ENCODE results near the gene UTS2B.

Gene UTS2B

DNA sequence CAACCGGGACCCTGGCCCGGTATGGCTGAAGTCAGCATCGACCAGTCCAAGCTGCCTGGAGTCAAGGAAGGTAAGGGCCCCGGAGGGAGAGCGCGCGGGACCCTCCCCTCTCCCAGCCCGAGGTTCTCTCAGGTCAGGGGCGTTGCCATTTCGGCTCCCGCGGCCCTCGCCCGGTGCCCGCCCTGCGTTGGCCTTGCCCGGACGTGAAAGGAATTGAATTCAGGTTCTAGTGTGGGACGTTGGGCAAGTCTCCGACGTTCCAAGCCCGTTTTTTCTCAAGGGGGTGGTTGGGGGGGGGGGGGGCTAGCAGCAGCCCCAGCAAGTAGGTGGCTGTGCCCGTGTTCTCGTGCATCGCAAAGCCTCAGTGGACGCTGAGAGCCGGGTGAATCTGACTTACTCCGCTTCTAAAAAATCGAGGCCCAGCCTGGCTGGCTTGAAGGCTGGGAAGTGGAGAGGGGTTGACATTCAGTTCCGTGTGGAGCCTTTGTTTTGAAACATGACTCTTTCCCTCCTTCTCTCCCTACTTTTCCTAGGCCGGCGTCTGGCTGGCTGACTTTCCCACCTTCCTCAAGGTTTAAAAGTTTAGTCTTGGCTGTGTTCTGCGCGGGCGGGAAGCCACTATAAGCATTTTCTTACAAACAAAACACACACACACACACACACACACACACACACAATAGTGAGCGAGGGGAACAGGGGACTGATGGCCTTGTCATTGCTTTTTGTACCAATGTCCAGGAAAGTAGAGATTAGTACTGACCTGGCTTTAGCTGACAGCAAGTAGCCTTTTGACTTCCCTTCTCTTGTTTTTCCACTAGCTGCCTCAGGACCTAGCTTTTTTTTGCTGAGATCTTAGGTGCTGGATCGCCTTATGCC lies at the start of gene UTS2B:
Gene UTS2B (minus strand): TSS at position 873 of the 876 bp plus-strand sequence. CDS start 48,337 bp downstream, outside the sequence.
- DNase-seq, result peak; percentile 9

DNA sequence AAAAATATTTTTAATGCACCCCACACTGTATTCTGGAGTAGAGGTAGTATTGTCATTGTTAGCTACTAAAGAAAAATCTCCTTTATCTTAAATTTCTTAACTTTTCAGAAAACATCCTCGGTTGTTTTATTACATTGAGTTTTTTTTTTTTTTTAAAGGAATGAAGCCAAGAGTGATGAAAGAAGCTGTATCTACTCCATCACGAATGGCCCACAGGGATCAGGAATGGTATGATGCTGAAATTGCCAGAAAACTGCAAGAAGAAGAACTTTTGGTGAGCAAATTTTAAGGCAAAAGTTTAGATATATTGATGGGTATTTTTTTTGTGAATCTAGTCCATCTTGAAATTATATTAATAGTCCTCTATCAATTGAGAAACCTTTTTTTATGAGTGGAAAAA lies 49.7 kb upstream of the UTS2B start:
- DNase-seq, result no peak

DNA sequence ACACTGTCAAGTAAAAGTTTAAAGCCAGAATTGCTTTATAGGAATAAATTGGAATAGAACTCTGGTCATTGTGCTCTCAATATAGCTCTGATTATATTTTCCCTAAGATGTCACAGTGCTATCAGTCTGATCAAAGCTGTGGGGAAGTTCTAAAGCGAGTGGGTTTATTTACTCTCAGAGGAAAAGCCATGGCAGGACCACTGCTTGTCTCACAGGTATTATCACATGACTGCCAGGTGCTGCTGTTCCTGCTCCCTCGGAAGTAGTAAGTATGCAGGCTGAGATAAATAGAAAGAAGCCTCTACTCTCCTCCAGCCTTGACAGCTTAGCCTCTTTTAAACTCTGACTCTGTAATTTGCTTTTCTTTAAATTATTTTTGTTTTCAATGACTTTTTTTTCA lies 49.1 kb upstream of the UTS2B start:
- DNase-seq, result no peak

DNA sequence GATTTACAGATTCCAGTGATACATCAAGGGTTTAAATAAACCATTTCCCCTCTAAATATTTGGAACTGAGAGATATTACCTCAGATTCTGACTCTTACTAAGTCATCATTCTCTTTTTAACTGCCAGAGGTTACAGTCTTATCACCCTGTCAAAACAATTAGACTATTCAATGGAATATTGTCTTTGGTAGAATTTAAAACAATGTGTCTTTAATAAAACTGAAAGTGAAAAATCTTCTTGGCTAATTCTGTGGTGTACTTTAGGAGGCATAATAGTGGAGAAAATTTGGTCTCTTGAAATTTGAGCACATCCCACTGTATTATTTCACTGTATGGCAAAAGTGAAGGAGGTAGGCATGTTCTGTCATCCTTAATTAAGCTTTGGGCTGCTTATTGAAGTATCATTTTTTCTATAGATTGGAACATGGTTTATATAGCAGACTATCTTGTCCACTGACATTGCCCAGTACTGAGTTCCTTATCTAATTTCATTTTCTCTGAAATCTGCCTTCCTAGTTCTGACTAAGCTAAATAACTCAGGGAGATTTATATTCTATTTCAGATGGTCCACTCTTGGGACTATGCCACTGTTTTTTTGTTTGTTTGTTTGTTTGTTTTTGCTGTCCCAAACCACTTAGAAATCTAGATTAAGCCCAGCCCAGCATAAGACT lies 48.0 kb upstream of the UTS2B start:
- DNase-seq, result no peak

- DNase-seq, result no peak
These were observed 46.3 kb upstream of the UTS2B start for GRCh38 chr3:191376516-191377141.

GRCh38 chr3:191373327-191373726 lies 43.0 kb upstream of the UTS2B start:
- no peak for DNase-seq

GRCh38 chr3:191372122-191372521 lies 41.8 kb upstream of the UTS2B start:
- DNase-seq, result no peak

GRCh38 chr3:191369616-191370010 lies 39.3 kb upstream of the UTS2B start:
- DNase-seq, result no peak

GRCh38 chr3:191368755-191369615 lies 38.7 kb upstream of the UTS2B start:
- no peak for DNase-seq

GRCh38 chr3:191366675-191367074 lies 36.3 kb upstream of the UTS2B start:
- DNase-seq, result no peak

DNA sequence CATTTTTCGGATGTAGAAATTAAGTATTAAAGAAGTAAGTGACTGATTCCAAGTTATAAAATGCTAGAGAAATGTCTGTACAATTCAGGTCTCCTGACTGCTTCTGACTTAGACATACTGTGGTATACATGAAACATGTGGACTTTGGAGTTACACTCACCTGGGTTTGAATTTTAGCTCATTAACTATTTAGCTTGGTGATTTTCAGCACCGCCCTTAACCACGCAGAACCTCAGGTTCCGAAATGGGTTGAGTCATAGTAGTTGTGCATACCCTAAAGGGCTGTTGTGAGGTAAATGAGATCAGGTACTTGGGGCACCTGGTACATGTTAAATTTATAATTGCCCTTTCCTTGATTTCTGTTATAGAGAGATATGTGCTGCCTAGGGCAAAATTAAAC lies 32.9 kb upstream of the UTS2B start:
- no peak for DNase-seq

GRCh38 chr3:191362524-191363090 lies 32.3 kb upstream of the UTS2B start:
- DNase-seq, result no peak

- DNase-seq, result no peak
These were observed 31.7 kb upstream of the UTS2B start for GRCh38 chr3:191362037-191362436.

- no peak for DNase-seq
These were observed 31.1 kb upstream of the UTS2B start for GRCh38 chr3:191361456-191361855.

- DNase-seq, result no peak
These were observed 30.3 kb upstream of the UTS2B start for GRCh38 chr3:191360620-191361019.

- no peak for DNase-seq
These were observed 28.6 kb upstream of the UTS2B start for GRCh38 chr3:191358929-191359328.

DNA sequence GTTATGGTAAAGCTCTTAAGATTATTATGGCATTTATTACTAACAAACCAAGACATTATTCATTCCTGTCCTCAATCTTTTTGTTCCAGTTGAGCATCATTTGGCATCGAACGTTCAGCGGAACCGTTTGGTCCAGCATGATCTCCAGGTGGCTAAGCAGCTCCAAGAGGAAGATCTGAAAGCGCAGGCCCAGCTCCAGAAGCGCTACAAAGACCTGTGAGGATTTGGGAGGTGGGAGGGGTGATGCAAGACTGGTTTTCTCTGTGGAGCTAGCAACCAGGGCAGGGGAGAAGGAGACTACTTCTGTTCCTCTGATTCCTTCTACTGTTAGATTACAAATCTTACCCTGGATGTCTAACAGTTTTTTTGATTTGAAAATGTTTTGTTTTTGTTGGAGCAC lies 27.6 kb upstream of the UTS2B start:
- no peak for DNase-seq

DNA sequence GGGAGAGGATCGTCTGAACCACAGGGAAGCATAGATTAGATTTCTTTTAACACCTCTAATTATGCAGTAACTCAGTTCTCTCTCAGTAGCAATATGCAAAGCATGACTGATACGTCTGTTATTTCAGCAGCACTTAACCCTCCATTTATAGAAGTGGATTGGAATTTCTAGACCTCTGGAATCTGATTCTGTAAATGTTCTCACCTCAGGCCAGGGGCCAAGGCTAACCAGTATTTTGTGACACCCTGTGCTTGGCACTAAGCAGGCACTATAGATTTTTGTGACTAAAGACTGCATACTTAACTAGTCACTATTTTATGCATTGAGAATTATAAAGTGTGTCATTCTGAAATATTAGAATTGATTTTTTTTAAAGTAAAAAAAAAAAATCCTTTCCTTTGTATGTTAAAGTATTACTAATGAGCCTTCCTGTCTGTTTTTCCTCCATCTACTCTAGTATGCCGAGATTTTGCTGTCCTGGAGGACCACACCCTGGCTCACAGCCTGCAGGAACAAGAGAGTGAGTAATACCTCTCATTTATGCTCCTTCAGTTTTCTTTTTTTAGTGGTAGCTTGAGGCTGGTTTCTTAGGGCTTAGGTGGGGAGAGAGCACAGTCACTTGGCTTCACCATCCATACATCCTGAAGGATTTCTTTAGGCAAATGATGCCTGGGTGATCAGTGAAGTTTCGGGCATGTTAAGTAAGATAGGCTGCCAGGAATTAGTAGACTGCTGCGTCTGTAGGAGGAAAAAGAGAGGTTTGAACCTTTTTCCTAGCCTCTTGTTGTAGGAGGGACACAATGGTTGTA lies 26.5 kb upstream of the UTS2B start:
- no peak for DNase-seq

DNA sequence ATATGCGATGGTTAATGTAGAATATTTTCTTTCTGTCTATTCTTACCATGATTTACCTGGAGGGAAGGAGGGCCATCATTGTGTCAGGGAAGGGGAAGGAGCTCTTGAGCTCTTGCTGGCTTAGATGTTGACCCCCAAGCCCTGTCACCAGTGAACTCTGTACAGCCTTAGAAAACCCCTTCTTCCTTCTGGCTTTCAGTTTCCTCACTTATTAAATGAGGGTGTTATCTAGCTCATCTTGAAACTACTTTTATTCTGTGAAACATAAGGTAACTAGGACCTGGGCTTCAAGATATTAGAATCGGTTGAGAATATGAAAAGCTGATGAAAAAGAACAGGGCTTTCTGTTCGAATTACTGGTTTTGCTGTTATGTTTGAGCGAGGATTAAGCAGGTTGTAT lies 25.1 kb upstream of the UTS2B start:
- no peak for DNase-seq

GRCh38 chr3:191353022-191353777 lies 22.9 kb upstream of the UTS2B start:
- no peak for DNase-seq

- DNase-seq, result no peak
These were observed 21.7 kb upstream of the UTS2B start for GRCh38 chr3:191352014-191352413.

Measured in DMS153 (cell line).